Activated CD8-positive, alpha-beta T cell treated with anti-CD3 and anti-CD28 coated beads for 36 hours (primary cell): ENCODE measurements around the gene KLHL30. TPM values are rescaled to one million over a fixed set of nuclear protein-coding genes. Genes with fewer than 3 reads are reported as not detected.
"Not testable (repeated sequence)": the region's sequence is repeated elsewhere in the genome, so short reads cannot be mapped to it uniquely, and the experiment has no call there.

Source experiments
- ATAC-seq: fragments of 200-7000 bp; cut with Tn5 transposase; one replicate; pipeline ENCODE4 v1.10.0; 2021; ENCODE audit warnings: mild to moderate bottlenecking, moderate library complexity
- CTCF ChIA-PET: fragments of 350-600 bp; sonication (Branson Sonifier 250); formaldehyde crosslinking; loops from one replicate; lab custom pipeline; 2021; ENCODE audit warnings: antibody characterized with exemption; lab: Charles Lee
- POLR2A ChIA-PET: fragments of 350-600 bp; sonication (Branson Sonifier 250); formaldehyde crosslinking; loops from one replicate; lab custom pipeline; 2021; ENCODE audit warnings: antibody characterized with exemption; lab: Charles Lee
- DNase-seq: peaks from one replicate; pipeline ENCODE4 v3.0.0-alpha.2; 2020
- H3K27ac Mint-ChIP-seq: one replicate; pipeline ENCODE4 v1.8.0; 2021; ENCODE audit warnings: mild to moderate bottlenecking, mixed read lengths
- H3K27me3 Mint-ChIP-seq: one replicate; pipeline ENCODE4 v1.8.0; 2021; ENCODE audit warnings: mixed read lengths
- H3K36me3 Mint-ChIP-seq: one replicate; pipeline ENCODE4 v1.8.0; 2021; ENCODE audit warnings: low read depth, mixed read lengths
- H3K4me1 Mint-ChIP-seq: one replicate; pipeline ENCODE4 v1.8.0; 2021; ENCODE audit warnings: low read depth, mixed read lengths
- H3K4me3 Mint-ChIP-seq: one replicate; pipeline ENCODE4 v1.8.0; 2021; ENCODE audit warnings: mild to moderate bottlenecking, moderate library complexity, mixed read lengths
- H3K9me3 Mint-ChIP-seq: one replicate; pipeline ENCODE4 v1.8.0; 2021; ENCODE audit warnings: mixed read lengths
- intact Hi-C: fragments of 100-400 bp; cut with micrococcal nuclease; formaldehyde crosslinking; loops from one replicate; pipeline ENCODE4 v1.10.0; 2022
- total RNA-seq, 2 experiments: library from RNA; stranded (reverse); gene quantifications; one replicate each; pipeline ENCODE4 v1.2.3, GENCODE V29; 2021
- TF ChIP-seq, protein P1 (sequence below): fragments of 200-600 bp; IDR thresholded peaks from one replicate; pipeline ENCODE4 v1.8.0; 2022; ENCODE audit warnings: antibody characterized with exemption, mild to moderate bottlenecking

Gene KLHL30
- total RNA-seq, 2 experiments from 2014 or later: not detected

DNA sequence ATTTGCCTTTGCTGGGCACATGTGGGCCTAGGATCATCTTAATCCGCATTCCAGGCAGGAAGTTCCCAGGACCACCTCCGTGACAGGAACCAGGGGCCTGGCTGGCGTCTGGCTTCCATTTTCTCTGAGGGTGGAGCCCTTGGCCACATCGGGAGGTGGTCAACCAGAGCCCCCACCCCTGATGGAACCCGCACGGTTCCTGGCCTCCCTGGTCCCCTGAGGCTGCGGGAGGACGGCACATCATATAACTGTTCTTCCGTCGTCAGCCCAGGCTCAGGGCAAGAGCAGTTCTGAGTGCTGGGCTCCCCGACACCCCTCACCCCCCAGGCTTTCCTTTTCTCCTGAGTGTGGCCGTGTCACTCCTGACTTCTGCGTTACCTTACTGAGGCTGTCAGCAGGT lies 24.9 kb upstream of the KLHL30 start:
- TF ChIP-seq, protein P1, sequence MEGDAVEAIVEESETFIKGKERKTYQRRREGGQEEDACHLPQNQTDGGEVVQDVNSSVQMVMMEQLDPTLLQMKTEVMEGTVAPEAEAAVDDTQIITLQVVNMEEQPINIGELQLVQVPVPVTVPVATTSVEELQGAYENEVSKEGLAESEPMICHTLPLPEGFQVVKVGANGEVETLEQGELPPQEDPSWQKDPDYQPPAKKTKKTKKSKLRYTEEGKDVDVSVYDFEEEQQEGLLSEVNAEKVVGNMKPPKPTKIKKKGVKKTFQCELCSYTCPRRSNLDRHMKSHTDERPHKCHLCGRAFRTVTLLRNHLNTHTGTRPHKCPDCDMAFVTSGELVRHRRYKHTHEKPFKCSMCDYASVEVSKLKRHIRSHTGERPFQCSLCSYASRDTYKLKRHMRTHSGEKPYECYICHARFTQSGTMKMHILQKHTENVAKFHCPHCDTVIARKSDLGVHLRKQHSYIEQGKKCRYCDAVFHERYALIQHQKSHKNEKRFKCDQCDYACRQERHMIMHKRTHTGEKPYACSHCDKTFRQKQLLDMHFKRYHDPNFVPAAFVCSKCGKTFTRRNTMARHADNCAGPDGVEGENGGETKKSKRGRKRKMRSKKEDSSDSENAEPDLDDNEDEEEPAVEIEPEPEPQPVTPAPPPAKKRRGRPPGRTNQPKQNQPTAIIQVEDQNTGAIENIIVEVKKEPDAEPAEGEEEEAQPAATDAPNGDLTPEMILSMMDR: no peak
- POLR2A ChIA-PET: no interaction called here
- intact Hi-C loops: no loop called here
- peaks cover 2% of the 10 kb centered on the region for H3K4me1 Mint-ChIP-seq
- ATAC-seq (no peak), DNase-seq (no peak)
- no peak overlapping the region for H3K27ac Mint-ChIP-seq
- no peaks in the 10 kb centered on the region for H3K27me3 Mint-ChIP-seq
- no peak overlapping the region for H3K4me3 Mint-ChIP-seq
- CTCF ChIA-PET: no interaction called here
- peaks cover 8% of the 10 kb centered on the region for H3K9me3 Mint-ChIP-seq
- H3K36me3 Mint-ChIP-seq: no peaks in the 10 kb centered on the region

DNA sequence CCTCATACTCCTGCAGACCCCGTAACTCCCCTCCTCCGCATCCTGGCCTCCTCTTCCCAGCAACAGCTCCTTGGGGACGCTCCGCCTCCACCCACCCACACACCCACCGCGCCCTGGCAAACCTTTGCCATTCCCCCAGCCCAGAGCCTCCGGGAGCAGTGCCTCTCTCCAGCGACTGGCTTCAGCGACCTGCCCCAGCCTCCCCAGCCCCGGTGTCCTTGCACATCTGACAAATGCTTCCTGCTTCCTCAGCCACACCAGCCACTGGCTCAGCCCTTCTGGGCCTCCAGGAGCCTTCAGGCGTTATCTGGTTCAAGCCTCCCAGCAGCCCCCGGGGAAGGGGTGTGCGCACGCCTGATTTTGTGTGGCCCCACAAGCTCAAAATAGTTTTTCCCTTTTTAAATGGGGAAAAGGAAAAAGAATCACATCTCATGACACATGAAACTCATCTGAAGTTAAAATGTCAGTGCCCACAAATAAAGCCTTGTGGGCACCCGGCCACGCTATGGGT lies 24.1 kb upstream of the KLHL30 start:
- ChIA-PET CTCF (no interaction called here), POLR2A (no interaction called here)
- no peak for DNase-seq
- TF ChIP-seq, protein P1: no peak
- no peaks in the 10 kb centered on the region for H3K4me1 Mint-ChIP-seq
- no peak overlapping the region for H3K27ac Mint-ChIP-seq
- H3K36me3 Mint-ChIP-seq: no peaks in the 10 kb centered on the region
- H3K9me3 Mint-ChIP-seq: peaks cover 8% of the 10 kb centered on the region
- intact Hi-C loops: no loop called here
- H3K27me3 Mint-ChIP-seq: no peaks in the 10 kb centered on the region
- no peak overlapping the region for H3K4me3 Mint-ChIP-seq
- no peak for ATAC-seq

DNA sequence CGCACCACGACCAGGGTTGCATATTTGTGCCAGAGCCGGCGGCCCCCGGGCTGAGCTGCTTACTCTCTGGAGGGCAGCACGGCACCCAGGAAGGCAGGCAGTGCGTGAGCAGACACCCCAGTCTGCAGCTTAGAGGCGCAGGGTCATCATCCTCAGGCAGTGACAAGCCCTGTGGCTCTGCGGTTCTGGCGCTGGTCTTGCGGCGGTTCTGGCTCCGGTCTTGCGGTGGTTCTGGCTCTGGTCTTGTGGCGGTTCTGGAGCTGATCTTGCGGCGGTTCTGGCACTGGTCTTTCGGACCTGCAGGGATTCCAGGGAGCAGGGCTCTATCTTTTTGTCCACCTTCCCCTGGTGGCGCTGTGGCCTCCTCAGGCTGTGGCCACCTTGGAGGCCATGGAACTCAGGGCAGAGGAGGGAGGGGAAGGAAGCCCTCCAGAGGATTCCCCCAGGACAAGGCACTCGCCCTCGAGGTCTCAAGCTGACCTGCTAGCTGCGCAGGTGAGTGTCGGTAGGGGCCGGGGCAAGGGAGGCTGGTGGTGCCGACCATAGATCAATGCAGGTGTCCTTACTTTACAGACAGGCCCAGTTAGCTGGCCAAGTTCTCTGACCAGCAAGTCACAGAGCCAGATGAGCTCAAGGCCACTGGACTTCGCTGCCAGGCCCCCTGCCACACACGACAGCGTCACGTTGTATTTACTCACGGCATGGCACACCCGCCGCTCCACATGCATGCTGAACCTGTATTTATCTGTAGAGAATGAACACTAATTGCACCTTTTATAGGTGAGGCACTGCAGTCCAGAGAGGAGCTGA lies 23.4 kb upstream of the KLHL30 start:
- Mint-ChIP-seq H3K27ac (no peak overlapping the region), H3K27me3 (no peaks in the 10 kb centered on the region), H3K9me3 (peaks cover 8% of the 10 kb centered on the region), H3K4me1 (no peaks in the 10 kb centered on the region), H3K36me3 (no peaks in the 10 kb centered on the region), H3K4me3 (no peak overlapping the region)
- ChIA-PET CTCF (no interaction called here), POLR2A (no interaction called here)
- DNase-seq: no peak
- TF ChIP-seq, protein P1: no peak
- ATAC-seq: no peak
- intact Hi-C loops: no loop called here

DNA sequence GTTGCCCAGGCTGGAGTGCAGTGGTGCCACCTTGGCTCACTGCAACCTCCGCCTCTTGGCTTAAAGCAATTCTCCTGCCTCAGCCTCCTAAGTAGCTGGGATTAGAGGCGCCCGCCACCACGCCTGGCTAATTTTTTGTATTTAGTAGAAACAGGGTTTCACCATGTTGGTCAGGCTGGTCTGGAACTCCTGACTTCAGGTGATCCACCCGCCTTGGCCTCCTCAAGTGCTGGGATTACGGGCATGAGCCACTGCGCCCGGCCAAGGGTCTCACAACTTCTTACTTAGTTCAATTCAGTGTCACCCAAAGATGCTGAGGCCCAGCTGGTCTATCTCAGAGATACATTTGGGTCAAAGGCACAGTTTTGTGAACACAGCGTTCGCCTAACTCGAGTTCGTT lies 22.8 kb upstream of the KLHL30 start:
- H3K4me3 Mint-ChIP-seq, POLR2A ChIA-PET, H3K4me1 Mint-ChIP-seq, intact Hi-C loops, CTCF ChIA-PET, H3K36me3 Mint-ChIP-seq, H3K27me3 Mint-ChIP-seq, H3K9me3 Mint-ChIP-seq, ATAC-seq, DNase-seq, H3K27ac Mint-ChIP-seq: not testable (repeated sequence)

DNA sequence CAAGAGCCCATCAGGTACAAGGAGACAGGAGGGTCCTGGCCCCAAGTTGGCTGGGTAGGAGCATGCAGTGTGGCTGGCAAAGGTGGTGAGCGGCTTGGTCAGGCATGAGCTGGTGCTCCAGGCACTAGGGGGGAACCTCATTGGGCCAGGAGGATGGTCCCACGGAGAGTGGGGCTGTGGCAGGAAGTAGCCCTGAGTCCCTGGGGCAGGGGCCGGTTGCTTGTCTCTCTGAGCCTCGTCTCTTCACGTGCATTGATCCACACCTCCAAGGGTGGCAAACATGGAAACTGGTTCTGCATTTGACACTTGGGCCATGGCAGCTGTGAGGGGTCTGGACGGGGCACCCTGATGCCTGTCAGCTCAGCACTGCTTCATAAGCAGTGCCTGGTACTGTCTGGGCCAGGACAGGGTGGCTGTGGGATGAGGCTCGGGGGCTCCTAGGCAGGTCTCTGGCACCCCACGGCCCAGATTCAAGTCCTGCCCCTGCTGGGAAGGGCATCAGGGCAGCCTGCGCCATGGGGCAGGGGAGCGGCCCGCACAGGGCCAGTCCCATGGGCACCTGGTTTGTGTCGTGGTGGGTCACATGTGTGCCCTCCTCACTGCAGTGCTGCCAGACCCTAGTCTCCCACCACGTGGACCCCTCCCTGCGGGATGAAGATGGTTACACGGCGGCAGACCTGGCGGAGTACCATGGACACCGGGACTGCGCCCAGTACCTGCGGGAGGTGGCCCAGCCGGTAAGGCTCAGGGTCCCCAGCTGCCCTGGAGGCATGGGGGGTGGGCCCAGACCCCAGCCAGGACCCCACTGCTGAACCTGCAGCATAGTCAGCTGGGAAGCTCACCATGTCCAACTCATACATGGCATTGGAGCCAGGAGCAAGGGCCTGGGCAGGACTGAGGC lies 21.9 kb upstream of the KLHL30 start:
- no peak for ATAC-seq
- TF ChIP-seq, protein P1: no peak
- intact Hi-C loops: no loop called here
- no peaks in the 10 kb centered on the region for H3K4me1 Mint-ChIP-seq
- POLR2A ChIA-PET: no interaction called here
- CTCF ChIA-PET: no interaction called here
- no peak for DNase-seq
- H3K4me3 Mint-ChIP-seq: no peak overlapping the region
- no peaks in the 10 kb centered on the region for H3K36me3 Mint-ChIP-seq
- no peaks in the 10 kb centered on the region for H3K27me3 Mint-ChIP-seq
- no peak overlapping the region for H3K27ac Mint-ChIP-seq
- H3K9me3 Mint-ChIP-seq: peaks cover 8% of the 10 kb centered on the region
